AML-193 (cell line): Measurements from ENCODE around the gene DLG2.

ENCODE experiments used
- DNase-seq, 2 experiments: peaks; one replicate each; lab custom pipeline; 2025; lab: John Stamatoyannopoulos, UW

The DLG2 gene

GRCh38 chr11:84012171-84012826 lies 1614.8 kb downstream of the DLG2 start:
- no peak for DNase-seq

- DNase-seq, result no peak
Observed at GRCh38 chr11:84003181-84003580, 1624.0 kb downstream of the DLG2 start.

- DNase-seq, result no peak
Observed at GRCh38 chr11:83998921-83999320, 1628.2 kb downstream of the DLG2 start.

- no peak for DNase-seq
Observed at GRCh38 chr11:83990160-83990733, 1636.9 kb downstream of the DLG2 start.

GRCh38 chr11:83982825-83983224 lies 1644.3 kb downstream of the DLG2 start:
- DNase-seq, result no peak

GRCh38 chr11:83979593-83979992 lies 1647.6 kb downstream of the DLG2 start:
- no peak for DNase-seq

GRCh38 chr11:83978942-83979341 lies 1648.2 kb downstream of the DLG2 start:
- DNase-seq, result no peak

GRCh38 chr11:83976086-83976485 lies 1651.1 kb downstream of the DLG2 start:
- no peak for DNase-seq

- no peak for DNase-seq
Observed at GRCh38 chr11:83972536-83972935, 1654.6 kb downstream of the DLG2 start.

GRCh38 chr11:83971063-83971462 lies 1656.1 kb downstream of the DLG2 start:
- no peak for DNase-seq

GRCh38 chr11:83970061-83970671 lies 1657.0 kb downstream of the DLG2 start:
- DNase-seq, result no peak

- DNase-seq, result no peak
Observed at GRCh38 chr11:83957038-83957900, 1669.9 kb downstream of the DLG2 start.

- no peak for DNase-seq
Observed at GRCh38 chr11:83956119-83956697, 1670.9 kb downstream of the DLG2 start.

- no peak for DNase-seq
Observed at GRCh38 chr11:83954780-83955179, 1672.4 kb downstream of the DLG2 start.

- DNase-seq, result no peak
Observed at GRCh38 chr11:83951521-83951920, 1675.6 kb downstream of the DLG2 start.

GRCh38 chr11:83948200-83948599 lies 1678.9 kb downstream of the DLG2 start:
- DNase-seq, result no peak

GRCh38 chr11:83945976-83946375 lies 1681.2 kb downstream of the DLG2 start:
- DNase-seq, result no peak

GRCh38 chr11:83941050-83941449 lies 1686.1 kb downstream of the DLG2 start:
- no peak for DNase-seq

- DNase-seq, result no peak
Observed at GRCh38 chr11:83938148-83938547, 1689.0 kb downstream of the DLG2 start.

GRCh38 chr11:83933008-83933407 lies 1694.1 kb downstream of the DLG2 start:
- no peak for DNase-seq

GRCh38 chr11:83927422-83927821 lies 1699.7 kb downstream of the DLG2 start:
- DNase-seq, result no peak
